Panc1 (cell line): ENCODE results near the gene GAB1. TPM values are rescaled to one million over a fixed set of nuclear protein-coding genes. Genes with fewer than 3 reads are reported as not detected.

Source experiments
- ATAC-seq: fragments of 200-7000 bp; cut with Tn5 transposase; 2 replicates; pipeline ENCODE4 v1.9.1; 2020; ENCODE audit warnings: mild to moderate bottlenecking, moderate library complexity
- BruUV-seq: library from RNA; stranded (reverse); fragments of 400-500 nt; replicated peaks from 2 replicates; lab custom pipeline; 2021; lab: Mats Ljungman, UMichigan
- CTCF ChIA-PET: fragments of 300-600 bp; sonication (Branson Sonifier 250); formaldehyde crosslinking; loops from one replicate; lab custom pipeline; 2022; ENCODE audit warnings: antibody characterized with exemption; lab: Charles Lee
- POLR2A ChIA-PET: fragments of 300-600 bp; sonication (Branson Sonifier 250); formaldehyde crosslinking; loops from one replicate; lab custom pipeline; 2022; ENCODE audit warnings: antibody characterized with exemption; lab: Charles Lee
- DNase-seq: peaks from one replicate; pipeline ENCODE4 v3.0.0-alpha.2; 2010; ENCODE audit warnings: low read depth, low spot score
- H3K27ac ChIP-seq: 2 replicates; pipeline ENCODE4 v1.5.1; 2011; ENCODE audit warnings: mild to moderate bottlenecking, low read length, inconsistent platforms
- H3K27me3 ChIP-seq: fragments of 200-500 bp; sonication (Bioruptor generic); 2 replicates; pipeline ENCODE4 v1.6.0; 2014; ENCODE audit warnings: low read length, inconsistent platforms; ENCODE audit not compliant: control insufficient read depth, insufficient read depth
- H3K36me3 ChIP-seq: fragments of 200-500 bp; sonication (Bioruptor generic); 2 replicates; pipeline ENCODE4 v1.5.1; 2014; ENCODE audit warnings: inconsistent platforms, mild to moderate bottlenecking, low read length, moderate library complexity; ENCODE audit not compliant: control insufficient read depth, insufficient read depth
- H3K4me1 ChIP-seq: 2 replicates; pipeline ENCODE4 v1.5.1; 2011; ENCODE audit warnings: inconsistent platforms, mild to moderate bottlenecking, low read length, moderate library complexity; ENCODE audit not compliant: control insufficient read depth, insufficient read depth
- H3K4me3 ChIP-seq, 2 experiments: 2 replicates each; pipeline ENCODE4 v1.5.1; 2011 to 2012; ENCODE audit warnings: low read depth in 2 of 2, low read length in 2 of 2, mild to moderate bottlenecking in 2 of 2, inconsistent platforms in 1 of 2, moderate library complexity in 1 of 2
- H3K9me3 ChIP-seq: fragments of 200-500 bp; sonication (Bioruptor generic); 2 replicates; pipeline ENCODE4 v1.5.1; 2014; ENCODE audit warnings: low read depth, mild to moderate bottlenecking, inconsistent platforms, low read length, moderate library complexity; ENCODE audit not compliant: control insufficient read depth, insufficient read depth
- POLR2AphosphoS5 ChIP-seq: IDR thresholded peaks from 2 replicates; pipeline ENCODE4 v1.6.1; 2012; ENCODE audit warnings: mild to moderate bottlenecking, low read depth, low read length, moderate library complexity
- SIN3A ChIP-seq: IDR thresholded peaks from 2 replicates; pipeline ENCODE4 v1.6.1; 2012; ENCODE audit warnings: low read depth, mild to moderate bottlenecking, low read length, moderate library complexity, borderline replicate concordance; ENCODE audit not compliant: insufficient read depth
- TCF7L2 ChIP-seq: IDR thresholded peaks from 2 replicates; pipeline ENCODE4 v1.6.1; 2011; ENCODE audit warnings: mild to moderate bottlenecking, low read depth, low read length, inconsistent platforms
- in situ Hi-C: cut with HindIII; loops from 2 replicates; pipeline ENCODE4 v1.10.0; 2016; ENCODE audit warnings: low sequenced_read_pairs, low pct_unique_long_range_greater_than_20kb
- intact Hi-C: fragments of 100-400 bp; cut with micrococcal nuclease; formaldehyde crosslinking; loops from one replicate; pipeline ENCODE4 v1.10.0; 2022; ENCODE audit not compliant: unreplicated experiment
- total RNA-seq: library from RNA; stranded (reverse); gene quantifications from one replicate; pipeline ENCODE4 v1.2.1, GENCODE V29; 2021; ENCODE audit not compliant: unreplicated experiment
- TF ChIP-seq, protein P1 (sequence below): fragments of 450-650 bp; IDR thresholded peaks from 2 replicates; pipeline ENCODE4 v1.5.1; 2017; ENCODE audit warnings: mild to moderate bottlenecking
- TF ChIP-seq, protein P2 (sequence below), 2 experiments: IDR thresholded peaks; 2 replicates each; pipeline ENCODE4 v1.6.1; 2011 to 2012; ENCODE audit warnings: low read depth in 2 of 2, control low read depth in 1 of 2, low read length in 1 of 2, mild to moderate bottlenecking in 1 of 2, moderate library complexity in 1 of 2; ENCODE audit not compliant: insufficient read depth in 1 of 2

Gene GAB1
- total RNA-seq, 1 experiment from 2014 or later: 2.8 TPM

DNA sequence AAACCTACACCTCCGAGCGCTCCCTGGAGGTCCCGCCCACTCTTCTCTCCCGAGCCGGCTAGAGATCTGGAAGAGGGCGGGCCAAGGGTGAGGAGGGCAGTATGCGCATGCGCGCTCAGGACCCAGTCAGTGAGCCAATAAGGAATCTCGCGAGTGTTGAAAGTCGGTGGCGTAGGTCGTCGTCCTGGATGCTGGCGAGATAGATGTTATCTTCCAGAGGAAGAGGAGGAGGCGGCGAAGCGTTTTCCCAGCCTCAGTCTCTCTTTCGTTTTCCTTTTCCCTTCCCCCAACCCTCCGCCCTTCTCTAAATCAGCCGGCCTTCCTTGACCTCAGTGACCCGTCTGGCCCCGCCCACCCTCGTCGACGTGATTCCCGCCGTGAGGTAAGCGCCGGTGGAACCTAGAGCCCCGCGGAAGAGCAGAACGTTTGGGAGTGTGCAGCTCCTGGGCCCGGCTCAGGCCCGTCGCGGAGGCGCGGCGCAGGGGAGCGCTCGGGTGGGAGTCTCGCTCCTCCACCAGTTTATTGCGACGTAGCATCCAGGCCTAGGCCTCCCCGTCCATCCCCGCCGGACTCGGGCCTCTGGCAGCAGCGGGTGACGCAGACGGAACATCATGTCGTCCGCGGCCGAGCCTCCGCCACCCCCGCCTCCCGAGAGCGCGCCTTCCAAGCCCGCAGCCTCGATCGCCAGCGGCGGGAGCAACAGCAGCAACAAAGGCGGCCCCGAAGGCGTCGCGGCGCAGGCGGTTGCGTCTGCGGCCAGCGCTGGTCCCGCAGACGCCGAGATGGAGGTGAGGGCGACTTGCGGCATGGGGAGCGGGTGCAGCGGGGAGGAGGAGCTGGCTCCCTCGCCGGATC, 176.9 kb downstream of the GAB1 start, which contains the start of gene SMARCA5:
Gene SMARCA5 (plus strand): TSS at position 389 of the 855 bp plus-strand sequence. CDS start 223 bp downstream, at position 612.
- Histone ChIP-seq H3K27ac (peak within 1 kb of the TSS; percentile 80), H3K9me3 (no peaks in the 10 kb centered on the region), H3K4me1 (peaks cover 16% of the 10 kb centered on the region), H3K36me3 (peaks cover 20% of the 10 kb centered on the region), H3K4me3 (peak within 1 kb of the TSS; percentile 91 to 93), H3K27me3 (no peaks in the 10 kb centered on the region)
- in situ Hi-C loops: no loop called here
- intact Hi-C loops: no loop called here
- DNase-seq (peak; percentile 94), ATAC-seq (peak; percentile 95)
- TF ChIP-seq TCF7L2 (no peak), POLR2AphosphoS5 (peak; percentile 72), SIN3A (peak; percentile 72; the same call in 1 of the 2 replicates)
- TF ChIP-seq, protein P1, sequence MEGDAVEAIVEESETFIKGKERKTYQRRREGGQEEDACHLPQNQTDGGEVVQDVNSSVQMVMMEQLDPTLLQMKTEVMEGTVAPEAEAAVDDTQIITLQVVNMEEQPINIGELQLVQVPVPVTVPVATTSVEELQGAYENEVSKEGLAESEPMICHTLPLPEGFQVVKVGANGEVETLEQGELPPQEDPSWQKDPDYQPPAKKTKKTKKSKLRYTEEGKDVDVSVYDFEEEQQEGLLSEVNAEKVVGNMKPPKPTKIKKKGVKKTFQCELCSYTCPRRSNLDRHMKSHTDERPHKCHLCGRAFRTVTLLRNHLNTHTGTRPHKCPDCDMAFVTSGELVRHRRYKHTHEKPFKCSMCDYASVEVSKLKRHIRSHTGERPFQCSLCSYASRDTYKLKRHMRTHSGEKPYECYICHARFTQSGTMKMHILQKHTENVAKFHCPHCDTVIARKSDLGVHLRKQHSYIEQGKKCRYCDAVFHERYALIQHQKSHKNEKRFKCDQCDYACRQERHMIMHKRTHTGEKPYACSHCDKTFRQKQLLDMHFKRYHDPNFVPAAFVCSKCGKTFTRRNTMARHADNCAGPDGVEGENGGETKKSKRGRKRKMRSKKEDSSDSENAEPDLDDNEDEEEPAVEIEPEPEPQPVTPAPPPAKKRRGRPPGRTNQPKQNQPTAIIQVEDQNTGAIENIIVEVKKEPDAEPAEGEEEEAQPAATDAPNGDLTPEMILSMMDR: no peak
- TF ChIP-seq, protein P2, sequence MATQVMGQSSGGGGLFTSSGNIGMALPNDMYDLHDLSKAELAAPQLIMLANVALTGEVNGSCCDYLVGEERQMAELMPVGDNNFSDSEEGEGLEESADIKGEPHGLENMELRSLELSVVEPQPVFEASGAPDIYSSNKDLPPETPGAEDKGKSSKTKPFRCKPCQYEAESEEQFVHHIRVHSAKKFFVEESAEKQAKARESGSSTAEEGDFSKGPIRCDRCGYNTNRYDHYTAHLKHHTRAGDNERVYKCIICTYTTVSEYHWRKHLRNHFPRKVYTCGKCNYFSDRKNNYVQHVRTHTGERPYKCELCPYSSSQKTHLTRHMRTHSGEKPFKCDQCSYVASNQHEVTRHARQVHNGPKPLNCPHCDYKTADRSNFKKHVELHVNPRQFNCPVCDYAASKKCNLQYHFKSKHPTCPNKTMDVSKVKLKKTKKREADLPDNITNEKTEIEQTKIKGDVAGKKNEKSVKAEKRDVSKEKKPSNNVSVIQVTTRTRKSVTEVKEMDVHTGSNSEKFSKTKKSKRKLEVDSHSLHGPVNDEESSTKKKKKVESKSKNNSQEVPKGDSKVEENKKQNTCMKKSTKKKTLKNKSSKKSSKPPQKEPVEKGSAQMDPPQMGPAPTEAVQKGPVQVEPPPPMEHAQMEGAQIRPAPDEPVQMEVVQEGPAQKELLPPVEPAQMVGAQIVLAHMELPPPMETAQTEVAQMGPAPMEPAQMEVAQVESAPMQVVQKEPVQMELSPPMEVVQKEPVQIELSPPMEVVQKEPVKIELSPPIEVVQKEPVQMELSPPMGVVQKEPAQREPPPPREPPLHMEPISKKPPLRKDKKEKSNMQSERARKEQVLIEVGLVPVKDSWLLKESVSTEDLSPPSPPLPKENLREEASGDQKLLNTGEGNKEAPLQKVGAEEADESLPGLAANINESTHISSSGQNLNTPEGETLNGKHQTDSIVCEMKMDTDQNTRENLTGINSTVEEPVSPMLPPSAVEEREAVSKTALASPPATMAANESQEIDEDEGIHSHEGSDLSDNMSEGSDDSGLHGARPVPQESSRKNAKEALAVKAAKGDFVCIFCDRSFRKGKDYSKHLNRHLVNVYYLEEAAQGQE (IDR thresholded peaks at IDR 0.05; ENCODE audit: insufficient read depth in 1 of 2, low read depth in 2 of 2, low read length in 1 of 2): no peak
- CTCF ChIA-PET: no interaction called here
- POLR2A ChIA-PET: interaction anchor here (0.7 kb wide), 1 partner anchor 663 kb away, joined by 9 read pairs; no protein-coding TSS in a partner anchor
- BruUV-seq: no TSS peak

DNA sequence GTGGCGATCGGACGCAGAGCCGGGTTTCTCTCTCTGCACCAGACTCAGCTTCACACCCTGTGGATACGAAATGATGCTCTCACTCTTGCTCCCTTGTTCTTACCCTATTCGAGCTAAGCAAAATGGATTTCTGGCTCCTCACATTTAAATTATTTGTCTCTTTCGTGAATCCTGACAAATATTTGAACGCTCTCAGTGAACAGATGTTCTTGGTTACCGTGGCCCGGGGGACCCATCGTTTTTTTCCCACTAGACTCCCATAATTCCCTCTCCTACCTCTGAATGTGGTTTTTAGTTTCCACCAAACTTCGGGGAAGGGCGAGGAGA, 177.5 kb downstream of the GAB1 start:
- in situ Hi-C loops: no loop called here

More for the DNA sequence above, 177.5 kb downstream of the GAB1 start:
- ATAC-seq (no peak), DNase-seq (no peak)
- Histone ChIP-seq H3K9me3 (no peaks in the 10 kb centered on the region), H3K4me3 (peak overlapping the region; percentile 91 to 93), H3K4me1 (peaks cover 16% of the 10 kb centered on the region), H3K27ac (peak overlapping the region; percentile 80), H3K27me3 (no peaks in the 10 kb centered on the region), H3K36me3 (peaks cover 22% of the 10 kb centered on the region)
- BruUV-seq: no TSS peak
- ChIA-PET CTCF (no interaction called here), POLR2A (interaction anchor here (0.7 kb wide), 1 partner anchor 664 kb away, joined by 9 read pairs; no protein-coding TSS in a partner anchor)
- intact Hi-C loops: no loop called here
- TF ChIP-seq POLR2AphosphoS5 (no peak), TCF7L2 (no peak), SIN3A (no peak)
- TF ChIP-seq, protein P1: no peak
- TF ChIP-seq, protein P2 (IDR thresholded peaks at IDR 0.05; ENCODE audit: insufficient read depth in 1 of 2, low read depth in 2 of 2, low read length in 1 of 2): no peak
